Hepatocyte (in vitro differentiated cells): Measurements from ENCODE around the gene ANGPTL1. TPM values are rescaled to one million over a fixed set of nuclear protein-coding genes. Genes with fewer than 3 reads are reported as not detected.

Source experiments
- DNase-seq: peaks from one replicate; pipeline ENCODE4 v3.0.0-alpha.2; 2016; ENCODE audit warnings: low spot score
- H2AFZ ChIP-seq: fragments of 200-600 bp; sonication (generic); 2 replicates; pipeline ENCODE4 v1.6.0; 2016; ENCODE audit warnings: antibody characterized with exemption, mild to moderate bottlenecking
- H3K27ac ChIP-seq: fragments of 200-600 bp; sonication (generic); 2 replicates; pipeline ENCODE4 v1.5.1; 2016; ENCODE audit warnings: mild to moderate bottlenecking
- H3K27me3 ChIP-seq: fragments of 200-600 bp; sonication (generic); 2 replicates; pipeline ENCODE4 v1.6.1; 2016
- H3K36me3 ChIP-seq: fragments of 200-600 bp; sonication (generic); replicated peaks from 2 replicates; pipeline ENCODE4 v1.5.1; 2016; ENCODE audit warnings: low read depth; ENCODE audit not compliant: insufficient read depth
- H3K4me1 ChIP-seq: fragments of 200-600 bp; sonication (generic); 2 replicates; pipeline ENCODE4 v1.5.1; 2016; ENCODE audit warnings: mild to moderate bottlenecking, moderate library complexity; ENCODE audit not compliant: insufficient read depth
- H3K4me2 ChIP-seq: fragments of 200-600 bp; sonication (generic); 2 replicates; pipeline ENCODE4 v1.6.0; 2016
- H3K4me3 ChIP-seq: fragments of 200-600 bp; sonication (generic); 2 replicates; pipeline ENCODE4 v1.5.1; 2016; ENCODE audit warnings: mild to moderate bottlenecking
- H3K79me2 ChIP-seq: fragments of 200-600 bp; sonication (generic); 2 replicates; pipeline ENCODE4 v1.6.0; 2017; ENCODE audit warnings: mild to moderate bottlenecking
- H3K9me2 ChIP-seq: fragments of 200-600 bp; sonication (generic); replicated peaks from 2 replicates; pipeline ENCODE4 v1.6.0; 2017; ENCODE audit warnings: mild to moderate bottlenecking; ENCODE audit not compliant: insufficient read depth
- H3K9me3 ChIP-seq: fragments of 200-600 bp; sonication (generic); 2 replicates; pipeline ENCODE4 v1.5.1; 2016; ENCODE audit warnings: low read depth, mild to moderate bottlenecking
- H4K20me1 ChIP-seq: fragments of 200-600 bp; sonication (generic); 2 replicates; pipeline ENCODE4 v1.6.0; 2016; ENCODE audit warnings: mild to moderate bottlenecking; ENCODE audit not compliant: insufficient read depth, poor library complexity, severe bottlenecking
- CTCF ChIP-seq: fragments of 200-600 bp; sonication (generic); IDR thresholded peaks from 2 replicates; pipeline ENCODE4 v1.5.1; 2016; ENCODE audit warnings: antibody characterized with exemption, mild to moderate bottlenecking; ENCODE audit not compliant: poor library complexity
- EZH2 ChIP-seq: fragments of 200-600 bp; sonication (generic); IDR thresholded peaks from 2 replicates; pipeline ENCODE4 v1.6.1; 2016; ENCODE audit warnings: antibody characterized with exemption, mild to moderate bottlenecking, borderline replicate concordance
- EZH2phosphoT487 ChIP-seq: fragments of 200-600 bp; sonication (generic); IDR thresholded peaks from one replicate; pipeline ENCODE4 v1.6.1; 2018; ENCODE audit warnings: antibody characterized with exemption, mild to moderate bottlenecking, low read depth, moderate library complexity; ENCODE audit not compliant: unreplicated experiment, severe bottlenecking
- WGBS: methylation state at CpG from one replicate; pipeline ENCODE4 v1.1.6; 2016; ENCODE audit warnings: low lambda C conversion rate; ENCODE audit errors: missing lambda C conversion rate; 5-methylcytosine and 5-hydroxymethylcytosine counted together
- polyA plus RNA-seq: library from polyadenylated mRNA; unstranded; fragments of >200 nt; fragmentation: Nextera tagmentation; extraction: Ambion mirVana; gene quantifications from 2 replicates; pipeline ENCODE4 v1.2.1, GENCODE V29; 2016
- total RNA-seq: library from RNA; depleted of rRNA; stranded (reverse); fragments of >200 nt; gene quantifications from 2 replicates; pipeline ENCODE4 v1.2.3, GENCODE V29; 2014

The ANGPTL1 gene
- total and polyA plus RNA-seq, 2 experiments from 2014 or later: 34.3 to 63.6 TPM

- H4K20me1 ChIP-seq: no peaks in the 10 kb centered on the region
- H3K27ac ChIP-seq: peak overlapping the region; percentile 58
- no peaks in the 10 kb centered on the region for H3K27me3 ChIP-seq
- H3K4me3 ChIP-seq: peak overlapping the region; percentile 7
- H3K79me2 ChIP-seq: peaks cover 16% of the 10 kb centered on the region
- H2AFZ ChIP-seq: no peak overlapping the region
- no peak for DNase-seq
- H3K9me3 ChIP-seq: no peaks in the 10 kb centered on the region
- WGBS: 57% methylated on average over 1 of the region's 1 CpG
- H3K4me2 ChIP-seq: peak overlapping the region; percentile 46
- H3K4me1 ChIP-seq: peaks cover 23% of the 10 kb centered on the region
- no peaks in the 10 kb centered on the region for H3K36me3 ChIP-seq
- TF ChIP-seq EZH2phosphoT487 (no peak), EZH2 (no peak), CTCF (no peak)
- no peaks in the 10 kb centered on the region for H3K9me2 ChIP-seq
Measured at GRCh38 chr1:178868706-178869105, 2.2 kb downstream of the ANGPTL1 start.

GRCh38 chr1:178867670-178868069, 3.2 kb downstream of the ANGPTL1 start:
- TF ChIP-seq CTCF: no peak
- TF ChIP-seq EZH2: no peak
- no peak for TF ChIP-seq EZH2phosphoT487
- no peaks in the 10 kb centered on the region for H3K9me2 ChIP-seq
- H3K27me3 ChIP-seq: no peaks in the 10 kb centered on the region
- H3K36me3 ChIP-seq: no peaks in the 10 kb centered on the region
- DNase-seq: no peak
- 86% methylated on average over 5 of the region's 5 CpGs for WGBS
- H3K4me1 ChIP-seq: peaks cover 23% of the 10 kb centered on the region
- no peaks in the 10 kb centered on the region for H4K20me1 ChIP-seq
- H3K4me3 ChIP-seq: no peak overlapping the region
- no peaks in the 10 kb centered on the region for H3K9me3 ChIP-seq
- H3K79me2 ChIP-seq: peaks cover 16% of the 10 kb centered on the region
- peak overlapping the region; percentile 46 for H3K4me2 ChIP-seq
- no peak overlapping the region for H3K27ac ChIP-seq
- no peak overlapping the region for H2AFZ ChIP-seq

- Histone ChIP-seq H3K4me1 (peaks cover 3% of the 10 kb centered on the region), H3K27me3 (no peaks in the 10 kb centered on the region), H3K4me3 (no peak overlapping the region), H3K9me2 (no peaks in the 10 kb centered on the region), H3K79me2 (peaks cover 16% of the 10 kb centered on the region), H3K9me3 (no peaks in the 10 kb centered on the region), H3K36me3 (no peaks in the 10 kb centered on the region), H4K20me1 (no peaks in the 10 kb centered on the region), H3K27ac (no peak overlapping the region), H2AFZ (no peak overlapping the region), H3K4me2 (peak overlapping the region; percentile 60)
- peak; percentile 19 for DNase-seq
- TF ChIP-seq EZH2: no peak
- no peak for TF ChIP-seq EZH2phosphoT487
- TF ChIP-seq CTCF: no peak
- 44% methylated on average over 6 of the region's 6 CpGs for WGBS
Measured at GRCh38 chr1:178864326-178864725, 6.6 kb downstream of the ANGPTL1 start.

GRCh38 chr1:178862864-178863263, 8.0 kb downstream of the ANGPTL1 start:
- Histone ChIP-seq H3K4me3 (no peak overlapping the region), H3K4me2 (peak overlapping the region; percentile 60)

More at GRCh38 chr1:178862864-178863263, 8.0 kb downstream of the ANGPTL1 start:
- no peak overlapping the region for H2AFZ ChIP-seq
- no peaks in the 10 kb centered on the region for H3K9me2 ChIP-seq
- no peaks in the 10 kb centered on the region for H3K27me3 ChIP-seq
- TF ChIP-seq EZH2: no peak
- TF ChIP-seq EZH2phosphoT487: no peak
- no peak for TF ChIP-seq CTCF
- DNase-seq: no peak
- no peaks in the 10 kb centered on the region for H3K36me3 ChIP-seq
- H4K20me1 ChIP-seq: no peaks in the 10 kb centered on the region
- no peak overlapping the region for H3K27ac ChIP-seq
- H3K79me2 ChIP-seq: peaks cover 11% of the 10 kb centered on the region
- H3K4me1 ChIP-seq: peaks cover 3% of the 10 kb centered on the region
- H3K9me3 ChIP-seq: no peaks in the 10 kb centered on the region
